ENCODE measurements around the gene WDR33. TPM values are rescaled to one million over a fixed set of nuclear protein-coding genes. Genes with fewer than 3 reads are reported as not detected.

Gene WDR33
- total and polyA plus RNA-seq, 9 donors: 25.6 to 36.4 (median 28.9) TPM

DNA sequence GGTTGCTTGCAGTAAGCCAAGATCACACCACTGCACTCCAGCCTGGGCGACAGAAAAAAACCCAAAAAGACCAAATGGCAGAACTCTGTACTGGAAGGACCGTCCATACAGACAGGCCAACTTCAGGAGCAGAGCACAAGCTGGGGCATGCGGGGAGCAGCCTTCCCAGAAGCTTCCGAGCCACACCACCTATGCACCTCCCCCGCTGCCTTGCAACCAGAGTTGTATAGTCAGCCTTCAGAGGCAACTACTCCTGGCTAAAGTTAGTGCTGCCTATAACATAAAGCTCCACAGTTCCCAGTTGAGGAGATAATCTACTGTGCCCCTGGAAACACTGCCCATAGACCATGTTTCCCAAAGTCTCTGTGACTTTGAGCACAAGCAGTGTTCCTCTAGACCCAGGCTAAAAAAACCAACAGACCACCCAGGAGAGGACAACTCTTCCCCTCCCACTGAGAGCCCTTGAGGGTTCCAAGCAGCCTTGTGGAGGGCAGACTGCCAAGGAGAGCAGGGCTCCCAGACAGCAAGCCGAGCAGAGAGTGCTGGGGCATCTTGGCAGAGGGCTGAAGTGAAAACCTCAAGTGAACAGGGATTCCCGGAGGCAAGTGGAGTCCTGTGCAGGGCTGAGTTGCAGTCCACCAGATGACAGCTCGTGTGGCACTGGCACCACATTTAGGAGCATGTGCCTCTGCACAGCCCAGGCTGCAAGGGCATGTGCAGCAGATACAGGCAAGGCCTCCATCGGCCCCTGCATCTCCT lies 102.9 kb downstream of the WDR33 start:
- Histone ChIP-seq H3K27me3 (ENCODE audit: control insufficient read depth, insufficient read depth, low read length) (no peaks in the 10 kb centered on the region), H3K36me3 (ENCODE audit: control insufficient read depth, insufficient read depth, low read length) (peaks cover 43% of the 10 kb centered on the region), H3K4me3 (ENCODE audit: low read length) (no peak overlapping the region), H3K4me1 (ENCODE audit: control insufficient read depth, insufficient read depth, low read length) (peaks cover 8% of the 10 kb centered on the region), H3K27ac (ENCODE audit: low read length) (no peak overlapping the region), H3K9me3 (replicated peaks; ENCODE audit: control insufficient read depth, low read depth, low read length) (no peaks in the 10 kb centered on the region)
- 79% methylated on average over 9 of the region's 9 CpGs for WGBS (ENCODE audit: insufficient coverage)
- DNase-seq: no peak

GRCh38 chr2:127706215-127706990 lies 104.6 kb downstream of the WDR33 start:
- Histone ChIP-seq H3K4me1 (ENCODE audit: control insufficient read depth, insufficient read depth, low read length) (peaks cover 12% of the 10 kb centered on the region), H3K36me3 (ENCODE audit: control insufficient read depth, insufficient read depth, low read length) (peaks cover 44% of the 10 kb centered on the region)
- WGBS (ENCODE audit: insufficient coverage): 85% methylated on average over 11 of the region's 14 CpGs

GRCh38 chr2:127705391-127706065 lies 105.4 kb downstream of the WDR33 start:
- Histone ChIP-seq H3K36me3 (ENCODE audit: control insufficient read depth, insufficient read depth, low read length) (peaks cover 44% of the 10 kb centered on the region), H3K27ac (ENCODE audit: low read length) (no peak overlapping the region), H3K27me3 (ENCODE audit: control insufficient read depth, insufficient read depth, low read length) (no peaks in the 10 kb centered on the region), H3K4me1 (ENCODE audit: control insufficient read depth, insufficient read depth, low read length) (peaks cover 15% of the 10 kb centered on the region), H3K9me3 (replicated peaks; ENCODE audit: control insufficient read depth, low read depth, low read length) (no peaks in the 10 kb centered on the region), H3K4me3 (ENCODE audit: low read length) (no peak overlapping the region)
- 81% methylated on average over 3 of the region's 5 CpGs for WGBS (ENCODE audit: insufficient coverage)
- DNase-seq: no peak

More at GRCh38 chr2:127706215-127706990, 104.6 kb downstream of the WDR33 start:
- H3K9me3 ChIP-seq (replicated peaks; ENCODE audit: control insufficient read depth, low read depth, low read length): no peaks in the 10 kb centered on the region
- DNase-seq: no peak
- no peak overlapping the region for H3K27ac ChIP-seq (ENCODE audit: low read length)
- no peak overlapping the region for H3K4me3 ChIP-seq (ENCODE audit: low read length)
- H3K27me3 ChIP-seq (ENCODE audit: control insufficient read depth, insufficient read depth, low read length): no peaks in the 10 kb centered on the region

DNA sequence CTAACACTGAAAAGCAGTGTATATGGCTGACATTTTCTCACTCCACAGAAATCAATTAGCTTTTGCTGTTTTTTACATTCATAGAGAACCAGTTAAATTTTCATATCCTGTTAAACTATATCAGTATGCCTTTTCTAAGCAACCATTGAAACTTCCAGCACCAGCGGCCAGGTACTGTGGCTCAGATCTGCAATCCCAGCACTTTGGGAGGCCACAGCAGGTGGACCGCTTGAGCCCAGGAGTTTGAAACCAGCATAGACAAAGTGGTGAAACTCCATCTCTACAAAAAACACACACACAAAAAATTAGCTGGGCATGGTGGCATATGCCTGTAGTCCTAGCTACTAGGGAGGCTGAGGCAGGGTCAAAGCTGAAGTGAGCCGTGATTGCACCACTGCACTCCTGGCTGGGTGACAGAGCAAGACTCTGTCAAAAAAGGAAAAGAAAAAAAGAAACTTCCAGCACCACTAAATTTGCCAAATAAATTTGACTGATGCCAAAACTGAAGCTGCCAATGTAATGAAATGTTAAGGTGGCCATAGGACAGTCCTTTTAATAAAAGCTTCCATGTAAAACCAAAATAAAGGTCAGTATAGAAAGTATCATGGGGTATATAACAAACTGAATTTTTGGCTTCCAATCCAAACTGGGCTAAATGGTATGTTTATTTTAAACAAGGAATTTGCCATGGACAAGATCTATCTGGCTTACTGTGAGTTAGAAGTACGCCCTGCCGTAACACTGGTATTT lies 106.2 kb downstream of the WDR33 start:
- peaks cover 13% of the 10 kb centered on the region for H3K4me1 ChIP-seq (ENCODE audit: control insufficient read depth, insufficient read depth, low read length)
- no peak overlapping the region for H3K27ac ChIP-seq (ENCODE audit: low read length)
- no peaks in the 10 kb centered on the region for H3K27me3 ChIP-seq (ENCODE audit: control insufficient read depth, insufficient read depth, low read length)
- H3K4me3 ChIP-seq (ENCODE audit: low read length): no peak overlapping the region
- H3K36me3 ChIP-seq (ENCODE audit: control insufficient read depth, insufficient read depth, low read length): peaks cover 39% of the 10 kb centered on the region
- WGBS (ENCODE audit: insufficient coverage): no CpG with 5 or more reads among the region's 5 CpGs
- H3K9me3 ChIP-seq (replicated peaks; ENCODE audit: control insufficient read depth, low read depth, low read length): no peaks in the 10 kb centered on the region
- no peak for DNase-seq

DNA sequence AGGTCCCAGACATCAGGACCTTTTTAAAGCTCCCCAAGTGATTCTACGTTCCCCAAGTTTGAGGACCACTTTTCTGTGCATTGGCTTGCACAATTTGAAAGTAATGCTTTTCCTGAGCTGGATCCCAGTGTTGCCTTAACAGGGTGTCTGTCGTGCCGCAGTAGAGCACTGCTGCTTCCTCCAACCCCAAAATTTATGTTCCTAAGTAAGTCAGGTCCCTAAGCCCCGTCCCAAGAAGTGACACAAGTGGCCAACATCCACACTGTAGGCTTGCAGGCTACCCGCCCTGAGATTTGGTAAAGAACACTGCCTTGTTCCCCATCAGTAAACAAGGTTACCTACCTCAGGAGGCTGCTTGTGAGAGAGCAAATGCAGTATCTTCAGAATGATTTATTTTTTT lies 107.7 kb downstream of the WDR33 start:
- peaks cover 13% of the 10 kb centered on the region for H3K4me1 ChIP-seq (ENCODE audit: control insufficient read depth, insufficient read depth, low read length)
- H3K36me3 ChIP-seq (ENCODE audit: control insufficient read depth, insufficient read depth, low read length): peaks cover 26% of the 10 kb centered on the region
- H3K27me3 ChIP-seq (ENCODE audit: control insufficient read depth, insufficient read depth, low read length): no peaks in the 10 kb centered on the region
- no peak for DNase-seq
- 83% methylated on average over 1 of the region's 5 CpGs for WGBS (ENCODE audit: insufficient coverage)
- H3K9me3 ChIP-seq (replicated peaks; ENCODE audit: control insufficient read depth, low read depth, low read length): no peaks in the 10 kb centered on the region
- H3K4me3 ChIP-seq (ENCODE audit: low read length): no peak overlapping the region
- H3K27ac ChIP-seq (ENCODE audit: low read length): peak overlapping the region; percentile 10

DNA sequence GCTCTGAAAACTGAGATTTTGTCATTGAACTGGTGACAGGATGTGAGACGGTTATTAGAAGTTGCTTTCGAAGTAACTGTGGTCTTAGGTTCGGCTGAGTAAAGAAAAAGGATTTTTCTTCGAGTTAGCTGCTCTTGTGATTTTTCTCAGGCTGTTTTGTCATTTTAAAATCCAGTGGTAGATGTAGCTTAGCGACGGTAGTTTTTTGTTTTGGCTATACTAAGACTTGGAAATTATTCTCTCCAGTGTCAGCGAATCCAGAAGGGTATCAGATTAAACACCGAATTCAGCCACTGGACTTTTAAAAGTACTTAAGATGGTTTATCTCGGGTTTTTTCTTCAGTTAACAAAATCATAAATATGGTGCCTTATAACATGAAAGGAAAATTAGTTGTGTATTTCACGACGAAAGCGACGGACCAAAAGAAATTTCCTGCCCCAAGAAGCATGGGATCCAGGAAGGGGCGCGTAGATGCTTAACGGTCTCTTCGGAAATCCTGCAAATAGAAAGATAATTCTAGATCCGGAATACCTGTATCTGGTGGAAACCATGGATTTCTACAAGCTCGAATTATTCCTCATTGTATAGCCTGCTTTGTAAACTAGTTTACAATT lies 108.5 kb downstream of the WDR33 start:
- WGBS (ENCODE audit: insufficient coverage): 48% methylated on average over 14 of the region's 19 CpGs
- Histone ChIP-seq H3K27ac (ENCODE audit: low read length) (peak overlapping the region; percentile 95), H3K4me3 (ENCODE audit: low read length) (peak overlapping the region; percentile 55), H3K36me3 (ENCODE audit: control insufficient read depth, insufficient read depth, low read length) (peaks cover 19% of the 10 kb centered on the region), H3K27me3 (ENCODE audit: control insufficient read depth, insufficient read depth, low read length) (no peaks in the 10 kb centered on the region), H3K9me3 (replicated peaks; ENCODE audit: control insufficient read depth, low read depth, low read length) (no peaks in the 10 kb centered on the region), H3K4me1 (ENCODE audit: control insufficient read depth, insufficient read depth, low read length) (peaks cover 13% of the 10 kb centered on the region)
- DNase-seq: no peak

- Histone ChIP-seq H3K36me3 (ENCODE audit: control insufficient read depth, insufficient read depth, low read length) (peaks cover 15% of the 10 kb centered on the region), H3K4me3 (ENCODE audit: low read length) (peak overlapping the region; percentile 68), H3K4me1 (ENCODE audit: control insufficient read depth, insufficient read depth, low read length) (peaks cover 13% of the 10 kb centered on the region), H3K27ac (ENCODE audit: low read length) (peak overlapping the region; percentile 96), H3K27me3 (ENCODE audit: control insufficient read depth, insufficient read depth, low read length) (no peaks in the 10 kb centered on the region), H3K9me3 (replicated peaks; ENCODE audit: control insufficient read depth, low read depth, low read length) (no peaks in the 10 kb centered on the region)
- WGBS (ENCODE audit: insufficient coverage): under 1% methylated on average over 108 of the region's 108 CpGs
- peak; percentile 86 for DNase-seq
Observed at GRCh38 chr2:127701651-127702394, 109.1 kb downstream of the WDR33 start.

GRCh38 chr2:127701193-127701650 lies 109.7 kb downstream of the WDR33 start, which contains the start of gene SFT2D3:
Gene SFT2D3 (plus strand): TSS chr2:127701497. CDS start chr2:127701529, 32 bp downstream.
- under 1% methylated on average over 44 of the region's 44 CpGs for WGBS (ENCODE audit: insufficient coverage)
- no peaks in the 10 kb centered on the region for H3K9me3 ChIP-seq (replicated peaks; ENCODE audit: control insufficient read depth, low read depth, low read length)
- H3K27me3 ChIP-seq (ENCODE audit: control insufficient read depth, insufficient read depth, low read length): no peaks in the 10 kb centered on the region
- peak within 1 kb of the TSS; percentile 68 for H3K4me3 ChIP-seq (ENCODE audit: low read length)
- peaks cover 9% of the 10 kb centered on the region for H3K36me3 ChIP-seq (ENCODE audit: control insufficient read depth, insufficient read depth, low read length)
- peak within 1 kb of the TSS; percentile 96 for H3K27ac ChIP-seq (ENCODE audit: low read length)
- DNase-seq: peak; percentile 97
- H3K4me1 ChIP-seq (ENCODE audit: control insufficient read depth, insufficient read depth, low read length): peaks cover 13% of the 10 kb centered on the region
